ENCODE data around the gene CYTH4. TPM values are rescaled to one million over a fixed set of nuclear protein-coding genes. Genes with fewer than 3 reads are reported as not detected.

CYTH4 gene
- total RNA-seq, 2 donors from 2014 or later = 50.8 to 78.0 TPM

DNA sequence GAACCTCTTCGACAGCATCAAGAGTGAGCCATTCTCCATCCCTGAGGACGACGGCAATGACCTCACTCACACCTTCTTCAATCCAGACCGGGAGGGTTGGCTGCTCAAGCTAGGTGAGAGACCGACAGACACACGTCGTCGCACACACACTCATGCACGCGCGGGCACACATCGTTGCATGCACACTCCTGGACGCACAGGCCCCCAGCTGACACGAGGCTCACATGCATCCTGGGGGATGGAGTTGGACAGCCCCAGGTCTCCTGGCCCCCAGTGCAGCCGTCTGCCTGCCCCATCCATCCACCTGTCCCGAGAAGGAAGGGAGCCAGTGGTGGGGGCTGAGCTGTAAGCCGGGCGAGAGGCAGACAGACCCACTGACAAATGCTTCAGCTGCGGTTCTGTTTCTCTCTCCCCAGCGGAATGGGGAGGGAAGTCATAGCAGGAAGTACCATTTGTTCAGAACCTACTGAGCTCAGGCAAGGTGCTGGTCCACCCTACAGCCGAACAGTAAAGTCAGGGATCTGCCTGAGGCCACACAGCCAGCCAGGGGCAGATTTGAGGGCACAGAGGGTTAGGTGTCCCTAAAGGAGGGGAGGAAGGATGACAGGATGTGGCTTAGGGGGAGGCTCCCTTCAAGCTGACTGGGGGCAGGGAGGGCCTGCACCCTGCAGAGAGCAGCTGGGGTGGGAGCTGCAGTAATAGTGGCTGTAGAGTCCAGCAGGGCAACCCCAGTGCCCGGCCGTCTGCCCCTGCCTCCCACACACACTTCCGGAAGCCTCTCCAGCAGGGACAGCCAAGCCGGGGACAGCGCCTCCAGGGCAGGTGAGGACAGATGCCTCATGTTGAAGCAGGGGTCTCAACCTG, 27.1 kb downstream of the CYTH4 start:
- no peak for DNase-seq (ENCODE audit: low spot score)
- H3K4me1 ChIP-seq (ENCODE audit: control insufficient read depth in 1 of 2, low read depth in 2 of 2) = peaks cover 19 to 22% of the 10 kb centered on the region in 2 donors
- H3K4me3 ChIP-seq = no peak overlapping the region
- H3K9me3 ChIP-seq = no peaks in the 10 kb centered on the region
- TF ChIP-seq CTCF (IDR thresholded peaks at IDR 0.05) = no peak
- no peaks in the 10 kb centered on the region for H3K36me3 ChIP-seq
- H3K27ac ChIP-seq = no peak overlapping the region
- ATAC-seq (ENCODE audit: insufficient number of reproducible peaks, low FRiP score, low read depth) = no peak
- H3K27me3 ChIP-seq (replicated peaks; ENCODE audit: insufficient read depth) = no peaks in the 10 kb centered on the region

DNA sequence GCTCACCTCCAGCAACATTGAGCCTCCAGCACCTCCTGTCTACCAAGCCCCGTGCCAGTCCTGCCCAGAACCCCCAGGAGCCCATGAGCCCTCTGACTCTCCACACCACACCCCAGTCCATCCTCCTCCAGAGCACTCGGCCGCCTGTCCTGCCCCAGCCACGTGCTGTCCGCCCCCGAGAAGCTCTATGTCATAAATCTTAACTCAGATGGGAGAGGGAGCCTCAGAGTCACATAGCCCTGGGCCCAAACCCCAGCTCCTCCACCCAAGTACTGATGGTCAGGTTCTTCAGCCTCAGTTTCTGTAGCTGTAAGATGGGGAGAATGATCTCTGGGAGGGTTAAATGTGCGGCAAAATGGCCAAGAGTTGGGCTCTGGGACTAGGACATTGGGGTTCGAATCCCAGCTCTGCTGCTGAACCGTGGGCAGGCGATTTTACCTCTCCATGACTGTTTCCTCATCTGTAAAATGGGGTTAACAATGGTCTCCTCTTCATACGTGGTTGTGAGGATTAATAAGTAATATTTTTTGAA, 27.8 kb downstream of the CYTH4 start:
- Histone ChIP-seq H3K9me3 (no peaks in the 10 kb centered on the region), H3K36me3 (no peaks in the 10 kb centered on the region), H3K27me3 (replicated peaks; ENCODE audit: insufficient read depth) (no peaks in the 10 kb centered on the region), H3K4me3 (no peak overlapping the region), H3K4me1 (ENCODE audit: control insufficient read depth in 1 of 2, low read depth in 2 of 2) (peaks cover 19 to 22% of the 10 kb centered on the region in 2 donors), H3K27ac (no peak overlapping the region)
- DNase-seq (ENCODE audit: low spot score) (no peak), ATAC-seq (ENCODE audit: insufficient number of reproducible peaks, low FRiP score, low read depth) (no peak)
- TF ChIP-seq CTCF (IDR thresholded peaks at IDR 0.05) = no peak

DNA sequence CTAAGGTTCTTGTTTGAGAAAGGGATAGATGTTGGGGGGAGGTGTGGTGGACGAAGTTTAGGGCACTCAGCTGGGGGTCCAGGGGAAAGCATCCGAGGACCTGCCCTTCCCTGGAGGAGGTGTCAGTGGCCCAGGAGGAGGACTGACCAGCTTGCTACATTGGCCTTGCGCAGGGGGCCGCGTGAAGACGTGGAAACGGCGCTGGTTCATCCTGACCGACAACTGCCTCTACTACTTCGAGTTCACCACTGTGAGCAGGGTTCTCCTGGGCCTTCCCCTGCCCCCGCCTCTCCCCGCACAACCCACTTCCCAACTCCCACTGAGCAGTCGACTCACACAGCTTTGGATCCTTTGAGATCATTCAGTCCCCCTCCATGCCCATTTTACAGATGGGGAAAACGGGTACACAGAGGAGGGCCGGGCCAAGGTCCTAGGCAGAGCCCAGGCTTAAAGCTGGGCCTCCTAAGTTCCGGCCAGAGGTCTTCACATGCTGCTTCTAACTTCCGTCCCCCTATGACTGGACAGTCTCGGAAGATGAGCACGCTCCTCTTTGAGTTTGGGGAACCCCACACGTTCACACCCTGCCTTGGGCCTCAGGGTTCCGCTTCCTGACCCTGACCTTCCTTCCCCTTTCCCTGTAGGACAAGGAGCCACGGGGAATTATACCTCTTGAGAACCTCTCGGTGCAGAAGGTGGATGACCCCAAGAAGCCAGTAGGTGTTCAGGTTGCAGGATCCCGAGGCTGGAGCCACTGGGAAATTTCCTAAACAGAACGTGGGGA, 28.7 kb downstream of the CYTH4 start:
- Histone ChIP-seq H3K36me3 (no peaks in the 10 kb centered on the region), H3K4me3 (no peak overlapping the region), H3K27ac (no peak overlapping the region), H3K4me1 (ENCODE audit: control insufficient read depth in 1 of 2, low read depth in 2 of 2) (peaks cover 19 to 22% of the 10 kb centered on the region in 2 donors), H3K27me3 (replicated peaks; ENCODE audit: insufficient read depth) (no peaks in the 10 kb centered on the region), H3K9me3 (no peaks in the 10 kb centered on the region)
- no peak for TF ChIP-seq CTCF (IDR thresholded peaks at IDR 0.05)
- DNase-seq (ENCODE audit: low spot score) = no peak
- ATAC-seq (ENCODE audit: insufficient number of reproducible peaks, low FRiP score, low read depth) = no peak

DNA sequence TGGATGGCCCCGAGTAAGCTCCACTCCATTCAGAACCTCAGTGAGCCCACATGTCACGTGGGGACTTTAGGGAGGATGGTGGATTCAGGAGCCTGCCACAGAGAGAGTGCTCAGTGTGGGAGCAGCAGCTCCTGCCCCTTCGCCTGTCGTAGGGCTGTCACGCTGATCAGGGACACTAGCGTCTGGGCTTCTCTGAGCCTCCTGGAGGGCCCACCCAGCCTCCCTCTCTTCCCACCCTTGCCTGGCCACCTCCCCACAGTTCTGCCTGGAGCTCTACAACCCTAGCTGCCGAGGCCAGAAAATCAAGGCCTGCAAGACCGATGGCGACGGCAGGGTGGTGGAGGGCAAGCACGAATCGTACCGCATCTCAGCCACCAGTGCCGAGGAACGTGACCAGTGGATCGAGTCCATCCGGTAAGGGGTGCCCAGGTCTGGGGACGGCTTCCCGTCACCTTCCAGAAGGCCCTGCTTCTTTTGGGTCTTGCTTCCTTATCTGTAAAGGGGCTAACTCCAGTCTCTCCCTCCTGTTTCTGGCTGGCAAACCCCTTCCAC, 29.5 kb downstream of the CYTH4 start:
- Histone ChIP-seq H3K9me3 (no peaks in the 10 kb centered on the region), H3K27me3 (replicated peaks; ENCODE audit: insufficient read depth) (no peaks in the 10 kb centered on the region), H3K27ac (no peak overlapping the region), H3K4me1 (ENCODE audit: control insufficient read depth in 1 of 2, low read depth in 2 of 2) (peaks cover 18% of the 10 kb centered on the region in 2 donors), H3K36me3 (no peaks in the 10 kb centered on the region), H3K4me3 (no peak overlapping the region)
- ATAC-seq (ENCODE audit: insufficient number of reproducible peaks, low FRiP score, low read depth) = no peak
- DNase-seq (ENCODE audit: low spot score) = no peak
- no peak for TF ChIP-seq CTCF (IDR thresholded peaks at IDR 0.05)

All from thoracic aorta (tissue), 2 donors.